GM18511 (cell line): Measurements from ENCODE around the gene FN1.
"Not testable (repeated sequence)": the region's sequence is repeated elsewhere in the genome, so short reads cannot be mapped to it uniquely, and the experiment has no call there.

Experiments
- ATAC-seq: cut with Tn5 transposase; IDR thresholded peaks from one replicate; pipeline ENCODE4 v1.9.1; 2021; ENCODE audit warnings: mild to moderate bottlenecking, moderate library complexity; ENCODE audit not compliant: unreplicated experiment

The FN1 gene

DNA sequence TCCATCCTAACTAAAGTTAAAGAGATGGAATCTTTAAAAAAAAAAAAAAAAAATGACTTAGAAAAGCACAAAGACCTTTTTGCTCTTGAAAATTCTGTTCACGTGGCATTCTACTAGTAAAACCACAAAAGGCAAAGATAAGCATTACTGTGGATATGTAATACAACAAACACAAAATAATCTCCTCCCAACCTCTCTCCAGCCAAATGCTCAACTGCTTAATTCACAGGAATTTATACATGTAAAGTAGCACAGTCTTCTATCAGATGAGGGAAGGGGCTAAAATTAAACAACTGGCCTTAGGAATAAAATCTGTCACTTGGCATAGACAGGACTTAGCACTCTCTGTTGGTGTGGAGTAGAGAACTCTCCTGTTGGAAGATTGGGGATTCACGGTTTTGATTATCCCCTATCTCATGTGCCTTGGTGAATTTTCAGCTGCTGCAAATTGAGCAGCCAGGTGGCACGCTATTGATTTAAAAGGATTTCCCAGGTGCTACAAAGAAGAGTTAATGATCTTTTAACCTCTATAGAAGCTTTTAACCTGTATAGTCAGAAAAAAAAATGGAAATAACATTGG, 66.6 kb downstream of the FN1 start:
- no peak for ATAC-seq

DNA sequence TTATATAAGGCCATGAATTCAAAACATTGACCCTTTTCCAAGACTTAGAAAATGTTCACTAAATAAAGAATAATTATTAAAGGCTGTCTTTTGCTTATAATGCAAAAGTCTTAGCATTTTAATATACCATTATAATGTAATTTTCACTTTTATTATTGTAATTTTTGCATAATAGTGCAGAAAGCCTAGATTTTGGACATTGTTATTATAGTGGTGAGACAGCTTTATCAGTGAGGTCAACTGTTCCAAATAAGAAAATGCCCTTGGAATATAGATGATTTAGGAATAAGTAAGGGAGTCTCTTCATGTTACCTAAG, 67.4 kb downstream of the FN1 start:
- ATAC-seq, result no peak

DNA sequence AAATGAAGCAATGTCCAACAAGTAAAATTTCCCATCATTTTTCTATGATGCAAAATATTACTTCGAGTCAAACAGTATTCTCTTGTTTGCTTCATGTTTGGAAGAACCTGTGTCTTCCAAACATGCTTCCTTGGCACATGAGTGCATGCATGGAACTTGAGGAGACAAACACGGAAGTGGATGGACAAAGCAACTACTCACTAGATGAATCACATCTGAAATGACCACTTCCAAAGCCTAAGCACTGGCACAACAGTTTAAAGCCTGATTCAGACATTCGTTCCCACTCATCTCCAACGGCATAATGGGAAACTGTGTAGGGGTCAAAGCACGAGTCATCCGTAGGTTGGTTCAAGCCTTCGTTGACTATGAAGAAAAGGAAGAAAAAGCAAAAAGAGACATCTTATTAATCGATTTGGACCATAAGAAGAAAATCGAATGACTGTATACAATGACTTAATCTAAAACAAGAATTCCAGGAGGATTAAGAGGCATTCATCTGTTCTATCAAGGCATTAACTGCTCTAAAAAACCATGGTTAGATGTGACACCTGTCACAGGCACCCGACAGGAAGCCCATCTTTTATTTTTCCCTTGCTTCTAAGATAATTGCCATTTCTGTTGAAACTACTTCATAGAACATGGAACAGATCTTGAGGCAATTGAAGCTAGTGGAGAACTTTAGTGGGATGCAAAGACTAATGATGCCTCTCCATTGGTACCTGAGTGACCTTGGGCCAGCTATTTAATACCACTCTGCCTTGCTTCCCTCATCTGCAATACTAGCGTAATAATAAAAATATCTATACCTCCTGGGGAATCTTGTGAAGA, 68.0 kb downstream of the FN1 start:
- no peak for ATAC-seq

DNA sequence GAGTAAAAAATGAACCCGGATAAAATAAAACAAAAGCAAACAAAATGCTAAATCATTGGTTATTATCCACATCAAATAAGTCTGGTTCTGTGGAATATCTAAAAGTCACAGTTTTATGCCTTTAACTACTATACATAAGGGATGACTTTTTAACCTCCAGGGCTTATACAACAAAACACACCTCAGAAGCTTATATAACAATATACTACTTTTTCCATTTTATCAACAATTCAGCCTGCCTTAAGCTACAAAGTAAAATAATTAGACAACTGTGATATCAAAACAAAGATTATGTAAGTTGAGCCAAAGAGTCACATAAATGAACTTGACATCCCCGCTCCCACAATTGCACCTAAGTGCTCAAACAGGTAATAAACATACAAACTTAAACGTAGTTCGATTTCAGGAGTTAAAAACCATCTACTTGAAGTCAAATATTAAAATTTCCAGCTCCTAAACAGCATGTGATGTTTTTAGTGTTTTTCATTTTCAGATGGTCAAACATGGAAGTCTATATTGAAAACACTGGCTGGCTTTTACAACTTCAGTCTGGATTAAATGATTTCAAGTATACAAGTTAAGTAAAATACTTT, 69.3 kb downstream of the FN1 start:
- ATAC-seq, result no peak

DNA sequence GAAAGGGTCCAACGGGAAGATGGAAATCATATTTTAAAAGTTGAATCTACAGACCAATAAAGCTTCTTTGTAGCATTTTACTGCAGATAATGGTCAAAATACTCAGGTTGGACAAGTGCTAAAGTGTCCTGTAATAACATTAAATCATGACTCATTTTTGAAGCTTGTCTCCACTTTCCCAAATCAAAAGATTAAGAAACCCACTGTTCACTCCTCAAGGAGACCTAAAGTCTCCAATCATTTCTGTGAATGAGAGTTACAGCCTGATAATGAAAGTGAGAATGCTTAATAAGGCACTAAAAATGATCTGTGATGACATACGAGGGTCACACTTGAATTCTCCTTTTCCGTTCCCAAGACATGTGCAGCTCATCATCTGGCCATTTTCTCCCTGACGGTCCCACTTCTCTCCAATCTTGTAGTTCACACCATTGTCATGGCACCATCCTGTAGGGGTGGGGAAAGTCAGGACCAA, 70.6 kb downstream of the FN1 start:
- ATAC-seq, result peak; percentile 74

DNA sequence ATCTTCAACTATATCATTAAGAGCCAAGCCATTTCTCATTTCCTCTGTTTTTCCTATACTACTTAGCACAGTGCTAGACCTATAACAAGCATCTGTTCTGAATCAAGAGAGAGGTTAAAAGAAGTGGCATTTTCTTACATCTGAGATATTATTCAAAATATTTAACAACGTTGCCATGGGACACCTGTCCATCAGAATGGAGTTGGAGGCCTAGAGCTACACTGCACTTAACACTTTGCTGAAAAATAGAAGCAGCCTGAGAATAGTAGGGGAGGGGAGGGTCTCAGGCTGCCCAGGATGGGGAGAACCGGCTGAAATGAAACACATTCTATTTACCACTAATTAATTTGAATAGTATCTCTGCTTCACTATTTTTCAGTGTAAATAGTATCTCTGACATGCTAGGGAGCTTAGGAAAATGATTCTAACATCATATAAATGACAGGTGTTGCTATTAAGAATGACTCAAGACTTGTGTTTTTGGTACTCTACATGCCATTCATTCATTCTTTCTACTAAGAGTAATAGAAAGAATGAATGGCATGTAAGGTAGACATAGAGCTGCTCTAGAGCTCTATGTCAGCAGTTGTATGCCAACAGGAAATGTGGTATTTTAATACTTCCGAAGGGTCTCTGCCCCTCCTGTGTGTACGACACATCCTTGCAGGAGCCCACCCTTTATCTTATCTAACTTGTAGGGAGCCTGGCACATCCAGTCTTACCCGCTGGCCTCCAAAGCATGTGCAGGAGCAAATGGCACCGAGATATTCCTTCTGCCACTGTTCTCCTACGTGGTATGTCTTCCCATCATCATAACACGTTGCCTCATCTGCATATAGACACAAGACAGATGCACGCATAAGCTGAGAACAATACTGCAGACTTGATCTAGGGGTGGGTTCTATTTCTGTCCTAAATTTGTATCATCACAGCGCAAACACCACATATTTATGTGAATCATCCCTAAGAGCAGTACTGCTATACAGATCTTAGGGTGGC, 71.4 kb downstream of the FN1 start:
- ATAC-seq, result no peak

DNA sequence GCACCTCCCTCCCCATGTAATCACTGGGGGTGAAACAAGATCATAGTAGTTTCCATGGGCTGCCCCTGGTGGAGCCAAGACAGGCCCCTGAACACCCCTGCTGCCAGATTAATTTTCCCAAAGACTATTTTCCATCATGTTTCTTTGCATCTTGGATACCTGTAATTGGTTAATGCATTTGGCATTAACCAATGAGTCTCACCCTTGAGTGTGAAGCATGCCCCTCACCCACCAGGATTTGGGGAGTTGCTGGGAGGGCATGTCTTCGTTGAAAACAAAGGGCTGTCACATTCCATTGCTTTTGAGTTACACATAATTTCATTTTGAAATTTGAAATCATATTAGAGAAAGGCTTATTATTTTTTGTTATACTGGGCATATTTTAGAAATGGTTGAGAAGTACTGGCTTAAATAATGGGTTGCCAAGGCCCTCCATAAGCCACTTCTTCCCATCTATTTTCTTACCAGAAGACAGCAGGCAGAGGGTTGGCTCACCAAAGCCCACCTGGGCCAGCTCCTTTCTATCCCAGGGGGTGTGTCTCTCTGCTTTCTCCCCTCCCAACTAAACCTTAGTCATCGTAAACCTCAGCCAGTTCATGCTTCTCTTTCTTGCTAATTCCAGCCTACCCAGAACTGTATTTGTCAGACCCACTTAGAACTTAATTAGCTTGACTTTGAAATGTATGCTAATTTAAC, 72.3 kb downstream of the FN1 start:
- ATAC-seq, result no peak

DNA sequence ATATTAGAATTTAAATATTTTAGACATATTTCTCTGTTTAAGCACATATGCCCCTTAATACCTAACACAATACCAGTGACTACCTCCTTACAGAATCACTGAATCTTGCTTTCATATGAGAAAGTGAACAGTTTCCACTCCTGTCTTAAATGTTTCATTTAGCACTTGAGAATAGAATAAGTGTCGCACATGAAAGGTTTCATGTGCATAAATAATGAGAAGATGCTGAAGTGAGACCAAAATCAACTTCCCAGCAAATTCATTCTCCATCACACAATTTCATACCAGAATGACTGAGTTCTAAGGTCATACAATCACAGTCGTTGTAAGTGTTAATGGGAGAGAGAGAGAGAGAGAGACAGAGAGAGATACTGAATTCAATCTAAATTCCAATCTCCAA, 72.8 kb downstream of the FN1 start:
- no peak for ATAC-seq

DNA sequence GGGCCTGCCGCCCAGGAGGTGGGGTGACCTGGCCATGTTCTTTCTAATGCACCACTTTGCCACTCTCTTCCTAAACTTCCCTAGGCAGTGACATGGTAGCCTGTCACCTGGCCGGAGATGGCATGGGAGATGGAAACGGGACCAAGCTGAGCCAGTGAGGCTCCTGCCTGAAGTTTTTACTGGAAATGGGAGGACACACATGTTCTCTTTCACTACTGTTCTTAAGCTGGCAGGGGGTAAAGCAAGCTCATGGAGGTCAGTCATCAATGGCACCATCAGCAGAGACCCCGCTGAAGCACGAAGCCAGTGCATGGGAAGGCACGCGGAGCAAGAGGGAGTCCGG, 73.3 kb downstream of the FN1 start:
- ATAC-seq, result no peak

DNA sequence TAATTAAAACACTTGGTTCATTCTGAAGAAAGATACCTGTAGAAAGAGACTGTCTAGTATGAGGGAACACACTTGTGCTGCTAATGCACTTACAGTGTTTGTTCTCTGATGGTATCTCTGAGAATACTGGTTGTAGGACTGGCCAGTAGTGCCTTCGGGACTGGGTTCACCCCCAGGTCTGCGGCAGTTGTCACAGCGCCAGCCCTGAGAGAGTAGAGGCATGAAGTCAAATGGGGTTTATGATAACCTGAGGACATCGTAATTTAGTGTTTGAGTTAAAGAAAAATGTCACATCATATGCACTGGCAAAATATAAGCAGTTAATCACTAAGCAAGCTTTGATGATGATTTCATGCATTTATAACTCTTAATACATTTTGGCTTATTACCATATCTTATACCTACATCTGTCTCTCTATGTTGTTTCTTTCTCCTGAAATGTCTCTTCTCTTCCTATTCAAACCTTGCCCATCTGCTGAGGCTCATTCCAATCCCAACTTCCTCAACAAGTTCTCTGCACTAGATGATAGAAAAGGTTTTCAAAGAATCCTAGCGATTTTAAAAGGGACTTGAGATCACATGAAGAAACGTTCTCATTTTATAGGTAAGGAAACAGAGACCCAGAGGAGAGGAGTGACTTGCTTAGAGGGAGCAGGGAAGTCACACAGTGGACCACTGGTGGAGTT, 73.8 kb downstream of the FN1 start:
- ATAC-seq, result no peak

DNA sequence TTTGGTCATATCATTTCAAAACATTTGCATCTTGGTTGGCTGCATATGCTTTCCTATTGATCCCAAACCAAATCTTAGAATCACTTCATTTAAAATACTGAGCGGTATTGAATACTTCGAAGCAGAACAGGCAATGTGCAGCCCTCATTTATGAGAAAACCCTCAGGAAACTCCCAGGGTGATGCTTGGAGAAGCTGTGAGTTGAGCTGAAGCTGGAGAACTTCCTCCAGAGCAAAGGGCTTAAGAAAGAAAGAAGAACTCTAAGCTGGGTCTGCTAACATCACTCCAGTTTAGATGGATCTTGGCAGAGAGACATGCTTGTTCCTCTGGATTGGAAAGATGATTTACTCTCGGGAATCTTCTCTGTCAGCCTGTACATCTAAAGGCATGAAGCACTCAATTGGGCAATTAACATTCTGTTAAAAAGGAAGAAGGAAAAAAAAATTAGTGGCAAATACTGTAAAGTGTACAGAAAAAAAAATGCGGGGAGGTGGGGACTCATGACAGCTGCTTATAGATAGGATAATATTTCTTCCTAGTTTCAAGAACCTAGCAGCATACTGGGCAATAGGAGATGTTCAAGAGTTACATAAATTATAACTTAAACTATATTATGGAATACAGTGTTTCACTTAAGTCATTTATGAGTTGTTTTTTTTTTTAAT, 74.5 kb downstream of the FN1 start:
- ATAC-seq, result no peak

DNA sequence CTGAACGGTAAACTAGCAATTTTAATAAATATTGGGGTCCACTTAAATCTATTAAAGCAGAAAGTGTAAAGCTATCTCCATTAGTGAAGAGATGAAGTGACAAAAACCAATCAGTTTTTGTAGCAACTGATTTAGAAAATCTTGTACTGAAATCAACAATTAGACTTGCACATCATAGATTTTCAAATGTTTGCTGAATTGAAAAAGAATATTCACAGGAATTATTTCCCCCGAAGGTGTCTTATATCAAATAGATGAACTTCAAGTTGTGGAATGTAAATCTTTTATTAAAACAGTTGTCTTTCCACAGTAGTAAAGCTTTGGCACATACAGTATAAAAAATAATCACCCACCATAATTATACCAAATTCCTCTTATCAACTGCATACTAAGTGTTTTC, 75.3 kb downstream of the FN1 start:
- ATAC-seq, result no peak

DNA sequence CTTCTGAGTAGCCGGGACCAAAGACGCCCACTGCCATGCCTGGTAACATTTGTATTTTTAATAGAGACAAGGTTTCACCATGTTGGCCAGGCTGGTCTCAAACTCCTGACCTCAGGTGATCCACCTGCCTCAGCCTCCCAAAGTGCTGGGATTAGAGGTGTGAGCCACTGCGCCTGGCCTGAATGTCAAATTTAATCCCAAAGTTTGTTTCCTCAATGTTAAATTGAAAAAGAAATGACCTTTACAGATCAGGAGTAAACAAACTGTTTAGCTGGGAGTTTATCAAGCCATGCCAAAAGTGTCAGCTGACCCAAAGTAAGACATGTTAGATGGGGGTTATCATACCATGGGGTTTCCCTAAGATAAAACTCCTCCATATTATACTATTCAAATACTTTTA, 75.8 kb downstream of the FN1 start:
- not testable (repeated sequence) for ATAC-seq

DNA sequence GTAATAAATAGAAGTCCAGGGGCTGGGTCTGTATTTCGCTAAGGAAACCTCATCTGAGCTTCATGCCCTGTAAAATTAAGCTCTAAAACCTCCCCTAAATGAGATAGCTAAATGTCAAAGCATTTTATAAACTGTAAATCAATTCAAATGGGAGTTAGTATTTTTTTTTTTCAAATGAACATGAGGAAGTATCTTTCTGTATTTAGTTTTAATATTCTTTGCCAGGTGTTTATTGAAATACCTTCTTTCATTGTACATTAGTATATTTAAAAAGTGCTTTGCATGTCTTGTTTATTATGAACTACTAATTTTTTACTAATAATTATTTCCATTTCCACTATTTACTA, 76.3 kb downstream of the FN1 start:
- no peak for ATAC-seq

DNA sequence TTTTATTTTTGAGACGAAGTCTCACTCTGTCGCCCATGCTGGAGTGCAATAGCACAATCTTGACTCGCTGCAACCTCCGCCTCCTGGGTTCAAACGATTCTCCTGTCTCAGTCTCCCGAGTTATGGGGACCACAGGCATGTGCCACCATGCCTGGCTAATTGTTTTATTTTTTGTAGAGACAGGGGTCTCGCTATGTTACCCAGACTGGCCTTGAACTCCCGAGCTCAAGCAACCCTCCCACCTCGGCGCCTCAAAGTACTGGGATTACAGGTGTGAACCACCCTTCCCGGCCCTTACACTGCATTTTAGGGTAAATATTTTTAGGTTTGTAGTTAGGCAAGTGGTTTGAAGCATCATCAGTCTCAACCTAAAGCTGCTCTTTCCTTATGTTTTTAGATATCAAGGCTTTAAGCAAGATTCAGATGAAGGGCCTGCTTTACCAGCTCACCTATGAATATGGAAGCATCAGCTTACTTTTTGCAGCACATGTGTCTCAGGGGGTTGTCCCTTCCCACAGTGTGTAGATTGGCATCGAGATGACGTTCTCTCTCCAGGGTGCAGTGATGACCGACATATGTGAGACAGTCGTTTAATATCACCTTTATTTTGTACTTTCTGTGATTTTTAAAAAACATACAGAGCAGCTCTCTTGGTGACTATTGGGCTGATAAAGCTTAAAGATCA, 76.8 kb downstream of the FN1 start:
- no peak for ATAC-seq

DNA sequence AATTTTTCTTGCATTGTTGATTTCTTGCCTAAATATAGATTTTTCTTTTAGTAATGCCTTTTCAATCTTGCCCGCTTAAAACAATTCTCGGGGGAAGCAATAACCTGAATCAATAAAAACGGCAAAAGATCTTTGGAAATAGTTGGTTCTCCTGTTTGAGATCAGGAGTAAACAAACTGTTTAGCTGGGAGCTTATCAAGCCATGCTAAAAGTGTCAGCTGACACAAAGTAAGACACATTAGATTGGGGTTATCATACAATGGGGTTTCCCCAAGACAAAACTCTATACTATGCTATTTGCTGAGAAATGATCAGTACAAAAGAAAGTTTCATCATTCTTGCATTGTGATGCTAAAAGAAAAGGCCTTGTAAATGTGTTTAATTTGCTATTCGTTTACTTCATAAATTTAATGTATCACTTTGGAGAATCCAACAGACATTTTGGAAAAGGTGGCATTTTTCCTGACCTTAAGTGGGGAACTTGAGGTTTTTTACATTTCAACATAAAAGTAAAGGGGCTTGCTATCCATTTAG, 77.5 kb downstream of the FN1 start:
- no peak for ATAC-seq

DNA sequence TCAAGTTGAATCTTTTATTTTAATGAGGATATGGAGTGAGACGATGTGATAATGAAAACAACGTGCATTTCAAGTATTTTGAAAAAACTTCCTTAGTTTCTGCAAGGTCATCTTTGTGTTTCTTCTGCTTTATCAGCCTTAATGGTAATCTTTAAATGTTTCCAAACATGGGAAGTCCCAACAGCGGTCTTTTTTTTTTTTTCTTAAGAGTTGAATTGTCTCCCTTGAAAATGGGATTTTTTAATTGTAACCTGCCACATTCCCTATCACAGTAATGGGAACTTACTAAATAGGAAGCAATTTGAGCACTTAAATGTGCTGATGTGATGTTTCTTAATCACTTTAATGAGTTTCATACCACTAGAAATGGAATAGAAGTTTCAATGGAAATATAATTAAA, 78.2 kb downstream of the FN1 start:
- no peak for ATAC-seq

DNA sequence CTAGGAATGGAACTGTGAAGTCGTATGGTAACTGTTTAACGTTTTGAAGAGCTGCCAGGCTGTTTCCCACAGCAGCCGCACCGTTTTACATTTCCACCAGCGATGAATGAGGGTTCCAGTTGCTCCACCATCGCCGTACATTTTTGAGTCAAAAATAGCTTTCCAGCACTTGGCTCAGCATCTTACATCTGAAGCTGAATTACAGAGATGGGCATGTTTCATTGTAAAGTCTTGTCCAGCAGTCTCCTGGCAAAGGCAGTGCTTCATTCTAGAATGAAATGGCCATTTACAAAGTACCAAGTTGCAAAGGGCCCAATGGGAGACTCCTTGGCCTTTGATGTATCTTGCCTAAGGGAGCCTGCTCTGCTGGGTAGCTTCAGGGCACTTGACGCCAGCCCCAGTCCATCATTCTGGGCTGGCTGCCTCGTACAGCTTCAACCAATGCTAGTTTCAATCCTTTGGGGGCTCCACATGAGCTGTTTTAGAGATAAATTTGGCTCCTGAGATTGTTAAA, 78.9 kb downstream of the FN1 start:
- no peak for ATAC-seq
